Measurements from ENCODE around the gene MROH2A. TPM values are rescaled to one million over a fixed set of nuclear protein-coding genes. Genes with fewer than 3 reads are reported as not detected.
A peak's percentile ranks its signal among the peaks of the same experiment; 100 is the strongest.

Gene MROH2A
- total and polyA plus RNA-seq, 9 of the 15 experiments (the other 6 are each of a cell fraction or from before 2014, with no cell fraction given): 0.03 TPM; not detected in 8

DNA sequence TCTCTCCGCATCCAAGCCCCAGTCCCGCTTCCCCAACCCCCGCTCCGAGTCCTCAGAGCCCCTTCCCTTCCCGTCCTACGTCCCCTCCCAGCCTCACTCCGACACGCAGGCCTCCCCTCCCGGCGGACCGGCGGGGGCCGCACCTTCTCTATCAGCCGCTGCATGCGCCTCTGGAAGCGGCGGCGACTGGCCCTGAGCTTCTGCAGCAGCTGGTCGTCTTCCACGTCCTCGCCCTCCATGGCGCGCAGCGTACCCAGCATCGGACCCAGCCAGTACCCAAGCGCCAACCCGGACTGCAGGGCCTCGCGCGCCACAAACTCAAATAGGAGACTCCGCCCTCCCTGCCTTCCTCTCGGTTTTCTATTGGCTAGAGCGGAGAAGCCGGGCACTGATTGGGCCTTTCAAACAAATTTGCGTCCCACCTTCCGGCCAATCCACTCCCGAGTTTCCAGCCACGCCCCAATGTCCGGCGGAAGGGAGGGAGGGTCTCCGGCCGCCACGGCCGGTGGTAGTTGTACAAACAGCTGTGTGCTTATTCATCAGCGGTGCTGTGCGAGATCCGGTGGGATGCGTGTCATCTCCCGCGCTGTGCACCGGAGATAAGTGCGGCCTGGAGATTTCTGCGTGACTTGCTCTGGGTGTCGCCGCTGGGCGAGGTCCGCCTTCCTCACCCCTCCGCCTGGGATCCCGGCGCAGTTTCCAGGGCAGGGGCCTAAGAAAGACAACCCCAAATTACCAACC is 76.3 kb downstream of the MROH2A start, which contains the start of gene HJURP:
HJURP (minus strand) TSS at position 295 of the 741 bp plus-strand sequence; CDS start at position 260, 35 bp downstream.
- in situ Hi-C loops (cut with MboI): loop anchor here (25.0 kb wide), 1 partner anchor 683 kb away; no protein-coding TSS in a partner anchor
- no TSS peak for BruUV-seq (replicated peaks)
- intact Hi-C loops (cut with micrococcal nuclease): loop anchor here (10.0 kb wide), 1 partner anchor 1260 kb away; no protein-coding TSS in a partner anchor
- Histone ChIP-seq H3K4me2 (ENCODE audit: insufficient read depth, low read length) (peak within 1 kb of the TSS; percentile 98), H3K9ac (ENCODE audit: insufficient read depth in 1 of 2, low read depth in 2 of 2, low read length in 2 of 2) (peak within 1 kb of the TSS; percentile 97 to 98), H2AFZ (ENCODE audit: low read depth, low read length) (peak within 1 kb of the TSS; percentile 78), H3K36me3 (ENCODE audit: control insufficient read depth, insufficient read depth, low read length) (peaks cover 42% of the 10 kb centered on the region), H3K9me3 (replicated peaks; ENCODE audit: control insufficient read depth, insufficient read depth, low read depth, low read length) (no peaks in the 10 kb centered on the region), H3K4me1 (replicated peaks in 1 of 2; ENCODE audit: control insufficient read depth in 2 of 2, insufficient read depth in 2 of 2, low read length in 2 of 2) (peaks cover 14 to 21% of the 10 kb centered on the region in 2 experiments; a peak in 4 of 5 replicates), H3K27ac (ENCODE audit: extremely low read depth, low read depth, low read length) (peak within 1 kb of the TSS; percentile 96), H3K9me1 (ENCODE audit: control insufficient read depth, insufficient read depth, low read length) (peaks cover 4% of the 10 kb centered on the region), H4K20me1 (replicated peaks; ENCODE audit: control insufficient read depth, insufficient read depth, low read length) (no peaks in the 10 kb centered on the region), H3K79me2 (ENCODE audit: control insufficient read depth, insufficient read depth, low read length) (peaks cover 50% of the 10 kb centered on the region), H3K27me3 (ENCODE audit: control insufficient read depth in 2 of 2, insufficient read depth in 2 of 2, low read length in 2 of 2) (no peaks in the 10 kb centered on the region), H3K4me3 (peak within 1 kb of the TSS; percentile 98)
- POLR2A ChIA-PET: interaction anchor here (0.6 to 1.5 kb wide), 5 partner anchors 8 to 358 kb away, joined by 3 to 5 read pairs (median 3); no protein-coding TSS in a partner anchor
- peak; percentile 94 for ATAC-seq
- FAIRE-seq: peak; percentile 93
- under 1% methylated on average over 29 of the region's 60 CpGs for WGBS (ENCODE audit: insufficient coverage, low coverage, missing lambda C conversion rate)
- DNase-seq (ENCODE audit: extremely low read depth in 1 of 4, low spot score in 3 of 4): peak; percentile 94 to 98 (median 98)
- CTCF ChIA-PET (ENCODE audit: low intra/inter-chr PET ratio): no interaction called here
- TF ChIP-seq, protein P1, sequence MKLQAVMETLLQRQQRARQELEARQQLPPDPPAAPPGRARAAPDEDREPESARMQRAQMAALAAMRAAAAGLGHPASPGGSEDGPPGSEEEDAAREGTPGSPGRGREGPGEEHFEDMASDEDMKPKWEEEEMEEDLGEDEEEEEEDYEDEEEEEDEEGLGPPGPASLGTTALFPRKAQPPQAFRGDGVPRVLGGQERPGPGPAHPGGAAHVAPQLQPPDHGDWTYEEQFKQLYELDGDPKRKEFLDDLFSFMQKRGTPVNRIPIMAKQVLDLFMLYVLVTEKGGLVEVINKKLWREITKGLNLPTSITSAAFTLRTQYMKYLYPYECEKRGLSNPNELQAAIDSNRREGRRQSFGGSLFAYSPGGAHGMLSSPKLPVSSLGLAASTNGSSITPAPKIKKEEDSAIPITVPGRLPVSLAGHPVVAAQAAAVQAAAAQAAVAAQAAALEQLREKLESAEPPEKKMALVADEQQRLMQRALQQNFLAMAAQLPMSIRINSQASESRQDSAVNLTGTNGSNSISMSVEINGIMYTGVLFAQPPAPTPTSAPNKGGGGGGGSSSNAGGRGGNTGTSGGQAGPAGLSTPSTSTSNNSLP (IDR thresholded peaks at IDR 0.05; ENCODE audit: borderline replicate concordance, low read depth, low read length): no peak
- TF ChIP-seq ZNF184 (CRISPR knock-in tag; IDR thresholded peaks at IDR 0.05) (no peak), ZBTB17 (CRISPR knock-in tag; IDR thresholded peaks at IDR 0.05) (no peak), ELF2 (CRISPR knock-in tag; IDR thresholded peaks at IDR 0.05) (no peak), E2F3 (CRISPR knock-in tag; IDR thresholded peaks at IDR 0.05) (no peak; the same call in 1 of the 2 replicates), POLR2H (tag; IDR thresholded peaks at IDR 0.05; ENCODE audit: low read depth) (peak; percentile 81), ATF1 (CRISPR knock-in tag; IDR thresholded peaks at IDR 0.05) (no peak), ATF1 (tag; IDR thresholded peaks at IDR 0.05) (peak; percentile 72), NUFIP1 (IDR thresholded peaks at IDR 0.05; ENCODE audit: partially characterized antibody) (no peak), RBM17 (IDR thresholded peaks at IDR 0.05; ENCODE audit: borderline replicate concordance, low read depth, low read length) (no peak), MEF2D (tag; conservative IDR thresholded peaks at IDR 0.05; ENCODE audit: low read depth) (no peak), HIVEP1 (CRISPR knock-in tag; IDR thresholded peaks at IDR 0.05) (no peak), BCL6 (CRISPR knock-in tag; IDR thresholded peaks at IDR 0.05) (no peak), KDM2B (CRISPR knock-in tag; IDR thresholded peaks at IDR 0.05) (no peak), ZEB2 (IDR thresholded peaks at IDR 0.05) (0 out of 2 replicates have a peak, but pooled peaks have one; percentile 17)
- TF ChIP-seq, protein P2, sequence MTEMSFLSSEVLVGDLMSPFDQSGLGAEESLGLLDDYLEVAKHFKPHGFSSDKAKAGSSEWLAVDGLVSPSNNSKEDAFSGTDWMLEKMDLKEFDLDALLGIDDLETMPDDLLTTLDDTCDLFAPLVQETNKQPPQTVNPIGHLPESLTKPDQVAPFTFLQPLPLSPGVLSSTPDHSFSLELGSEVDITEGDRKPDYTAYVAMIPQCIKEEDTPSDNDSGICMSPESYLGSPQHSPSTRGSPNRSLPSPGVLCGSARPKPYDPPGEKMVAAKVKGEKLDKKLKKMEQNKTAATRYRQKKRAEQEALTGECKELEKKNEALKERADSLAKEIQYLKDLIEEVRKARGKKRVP (CRISPR knock-in tag; IDR thresholded peaks at IDR 0.05): no peak
- TF ChIP-seq, protein P3, sequence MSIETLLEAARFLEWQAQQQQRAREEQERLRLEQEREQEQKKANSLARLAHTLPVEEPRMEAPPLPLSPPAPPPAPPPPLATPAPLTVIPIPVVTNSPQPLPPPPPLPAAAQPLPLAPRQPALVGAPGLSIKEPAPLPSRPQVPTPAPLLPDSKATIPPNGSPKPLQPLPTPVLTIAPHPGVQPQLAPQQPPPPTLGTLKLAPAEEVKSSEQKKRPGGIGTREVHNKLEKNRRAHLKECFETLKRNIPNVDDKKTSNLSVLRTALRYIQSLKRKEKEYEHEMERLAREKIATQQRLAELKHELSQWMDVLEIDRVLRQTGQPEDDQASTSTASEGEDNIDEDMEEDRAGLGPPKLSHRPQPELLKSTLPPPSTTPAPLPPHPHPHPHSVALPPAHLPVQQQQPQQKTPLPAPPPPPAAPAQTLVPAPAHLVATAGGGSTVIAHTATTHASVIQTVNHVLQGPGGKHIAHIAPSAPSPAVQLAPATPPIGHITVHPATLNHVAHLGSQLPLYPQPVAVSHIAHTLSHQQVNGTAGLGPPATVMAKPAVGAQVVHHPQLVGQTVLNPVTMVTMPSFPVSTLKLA (conservative IDR thresholded peaks at IDR 0.05): peak in 1 of 2 experiments; percentile 78; a peak in 3 of 4 replicates
